GM18867 (cell line): Measurements from ENCODE around the gene SV2A.
"Not testable (repeated sequence)": the region's sequence is repeated elsewhere in the genome, so short reads cannot be mapped to it uniquely, and the experiment has no call there.

Experiments
- ATAC-seq: cut with Tn5 transposase; IDR thresholded peaks from one replicate; pipeline ENCODE4 v1.9.1; 2021; ENCODE audit warnings: mild to moderate bottlenecking, moderate library complexity; ENCODE audit not compliant: unreplicated experiment

Gene SV2A

DNA sequence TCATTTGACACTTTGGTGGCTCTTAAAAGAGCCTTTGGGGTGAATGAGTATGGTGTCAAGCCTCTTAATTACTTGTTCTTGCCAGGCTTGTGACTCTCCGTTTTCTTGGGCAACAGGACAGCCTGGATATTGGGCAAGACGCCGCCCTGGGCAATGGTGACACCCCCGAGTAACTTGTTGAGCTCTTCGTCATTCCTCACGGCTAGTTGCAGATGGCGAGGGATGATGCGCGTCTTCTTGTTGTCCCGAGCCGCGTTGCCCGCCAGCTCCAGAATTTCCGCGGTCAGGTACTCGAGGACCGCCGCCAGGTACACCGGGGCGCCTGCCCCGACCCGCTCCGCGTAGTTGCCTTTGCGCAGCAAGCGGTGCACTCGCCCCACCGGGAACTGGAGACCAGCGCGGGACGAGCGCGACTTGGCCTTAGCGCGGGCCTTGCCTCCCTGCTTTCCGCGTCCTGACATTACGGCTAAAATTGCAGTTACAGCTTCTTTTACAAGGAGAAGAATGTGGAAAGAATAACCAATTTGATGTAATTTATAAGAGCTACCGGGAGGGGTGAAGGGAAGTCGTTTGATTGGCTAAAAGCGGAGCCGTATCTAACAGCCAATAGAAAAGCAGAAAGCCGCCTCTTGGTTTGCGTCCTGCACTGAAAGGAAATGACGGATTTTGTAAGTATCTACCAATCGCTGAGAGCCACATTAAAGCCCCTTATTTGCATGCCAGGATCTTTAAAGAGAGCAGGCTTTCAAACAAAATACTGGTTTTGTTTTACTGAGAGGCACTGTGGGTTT lies 30.0 kb downstream of the SV2A start:
- peak; percentile 46 for ATAC-seq

DNA sequence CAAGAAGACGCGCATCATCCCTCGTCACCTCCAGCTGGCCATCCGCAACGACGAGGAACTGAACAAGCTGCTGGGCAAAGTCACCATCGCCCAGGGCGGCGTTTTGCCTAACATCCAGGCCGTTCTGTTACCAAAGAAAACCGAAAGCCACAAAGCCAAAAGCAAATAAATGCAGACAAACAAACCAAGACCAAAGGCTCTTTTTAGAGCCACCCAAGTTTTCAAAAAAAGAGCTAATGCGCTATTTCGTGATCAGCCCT lies 30.5 kb downstream of the SV2A start:
- ATAC-seq, result not testable (repeated sequence)

DNA sequence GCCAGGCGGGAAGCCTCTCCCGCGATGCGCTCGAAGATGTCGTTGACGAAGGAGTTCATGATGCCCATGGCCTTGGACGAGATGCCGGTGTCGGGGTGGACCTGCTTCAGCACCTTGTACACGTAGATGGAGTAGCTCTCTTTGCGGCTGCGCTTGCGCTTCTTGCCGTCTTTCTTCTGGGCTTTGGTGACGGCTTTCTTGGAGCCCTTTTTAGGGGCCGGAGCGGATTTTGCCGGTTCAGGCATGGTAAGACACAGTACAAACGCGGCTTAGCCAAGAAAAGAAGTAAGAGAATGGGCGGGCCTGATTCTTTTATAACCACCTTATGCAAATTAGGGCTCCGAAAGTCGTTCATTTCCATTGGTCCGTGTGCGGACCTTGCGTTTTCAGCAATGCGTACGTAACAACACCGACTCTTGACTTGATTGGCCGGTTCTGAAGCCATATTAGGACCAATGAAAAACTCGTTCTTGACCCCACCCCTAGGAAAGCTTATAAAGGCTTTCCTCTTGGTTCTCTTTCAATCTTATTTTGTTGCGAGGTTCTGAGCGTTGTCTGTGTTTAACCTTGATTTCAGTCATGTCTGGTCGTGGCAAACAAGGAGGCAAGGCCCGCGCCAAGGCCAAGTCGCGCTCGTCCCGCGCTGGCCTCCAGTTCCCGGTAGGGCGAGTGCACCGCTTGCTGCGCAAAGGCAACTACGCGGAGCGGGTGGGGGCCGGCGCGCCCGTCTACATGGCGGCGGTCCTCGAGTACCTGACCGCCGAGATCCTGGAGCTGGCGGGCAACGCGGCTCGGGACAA lies 31.0 kb downstream of the SV2A start:
- peak; percentile 59 for ATAC-seq

DNA sequence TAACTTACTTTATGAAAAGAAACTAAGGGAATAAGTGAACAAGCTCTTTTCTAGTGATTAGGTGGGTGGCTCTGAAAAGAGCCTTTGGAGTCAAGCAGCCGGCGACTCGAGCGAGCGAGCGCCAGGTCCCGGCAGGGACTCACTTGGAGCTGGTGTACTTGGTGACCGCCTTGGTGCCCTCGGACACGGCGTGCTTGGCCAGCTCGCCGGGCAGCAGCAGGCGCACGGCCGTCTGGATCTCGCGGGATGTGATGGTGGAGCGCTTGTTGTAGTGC lies 31.6 kb downstream of the SV2A start:
- ATAC-seq, result not testable (repeated sequence)

DNA sequence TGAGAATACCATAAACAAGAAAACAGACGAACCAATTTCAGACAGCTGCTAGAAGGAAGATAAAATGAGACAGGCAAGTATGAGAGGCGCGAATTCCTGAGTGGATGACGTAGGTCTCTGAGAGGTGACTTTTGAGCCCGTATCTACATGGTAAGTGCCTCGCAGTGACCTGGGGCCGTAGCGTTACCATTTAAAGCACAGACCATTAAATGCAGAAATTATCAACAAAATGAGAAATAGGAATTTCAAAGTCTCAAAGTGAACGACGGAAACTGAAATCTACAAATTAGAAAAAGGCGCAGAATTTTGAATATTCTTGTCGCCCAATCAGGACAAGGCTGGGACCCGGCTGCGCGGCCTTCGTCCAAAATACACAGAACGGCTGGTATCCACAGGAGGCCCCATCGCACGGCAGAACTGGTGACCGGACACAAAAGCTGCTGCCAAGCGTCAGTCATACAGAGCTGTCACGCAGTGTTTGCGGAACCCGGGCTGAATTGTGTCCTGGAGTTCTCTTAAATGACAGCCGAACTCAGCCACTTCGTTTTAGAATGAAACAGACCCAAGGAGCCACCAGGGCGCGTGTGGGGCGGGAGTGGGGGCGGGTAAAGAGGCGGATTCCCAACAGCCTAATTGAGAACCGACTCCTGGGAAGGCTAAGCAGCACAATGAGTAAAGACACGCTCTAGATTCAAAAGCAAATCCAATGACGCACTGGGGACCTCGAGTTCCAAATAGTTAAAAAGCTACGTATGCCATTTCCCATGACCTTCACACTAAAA lies 32.1 kb downstream of the SV2A start:
- ATAC-seq, result no peak

DNA sequence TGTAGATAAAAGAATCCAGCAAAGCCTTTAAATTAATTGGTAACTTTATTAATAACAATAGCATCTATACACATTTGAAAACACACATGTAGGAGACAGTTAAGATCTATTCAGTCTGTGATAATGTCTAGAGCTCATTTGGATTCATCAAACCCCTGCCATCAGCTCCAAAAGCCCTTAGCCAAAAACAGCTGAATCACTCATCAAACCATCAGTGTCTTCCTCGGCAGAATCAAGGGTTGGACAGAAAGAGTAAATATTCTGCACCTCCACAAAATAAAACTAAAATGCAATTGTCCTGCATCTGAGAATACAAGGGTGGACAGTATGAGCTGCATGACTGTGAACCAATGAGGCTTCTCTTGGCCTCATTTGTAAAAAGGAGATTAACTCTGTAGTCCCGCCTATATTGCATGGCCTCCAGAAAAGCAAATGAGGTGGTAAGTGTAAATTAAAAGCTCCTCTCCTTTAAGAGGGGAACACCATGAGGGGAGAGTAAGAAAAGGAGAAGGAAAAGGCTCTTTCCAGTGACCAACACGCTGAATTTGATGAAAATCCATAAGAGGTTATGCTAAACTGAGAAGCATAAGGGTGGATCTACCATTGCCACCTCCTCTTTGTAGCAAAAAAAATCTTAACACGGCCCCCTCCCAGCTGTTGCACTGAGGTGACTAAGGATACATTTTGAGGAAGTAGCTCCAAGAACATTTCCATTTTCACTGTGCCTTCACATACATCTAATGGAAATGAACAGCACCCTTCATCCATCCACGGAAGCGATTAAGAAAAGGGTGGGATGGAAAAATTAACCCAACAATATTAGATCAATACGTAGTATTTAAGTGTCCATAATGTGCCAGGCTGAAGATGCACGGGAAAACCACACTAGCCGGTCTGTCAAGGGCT lies 33.0 kb downstream of the SV2A start:
- ATAC-seq, result no peak

DNA sequence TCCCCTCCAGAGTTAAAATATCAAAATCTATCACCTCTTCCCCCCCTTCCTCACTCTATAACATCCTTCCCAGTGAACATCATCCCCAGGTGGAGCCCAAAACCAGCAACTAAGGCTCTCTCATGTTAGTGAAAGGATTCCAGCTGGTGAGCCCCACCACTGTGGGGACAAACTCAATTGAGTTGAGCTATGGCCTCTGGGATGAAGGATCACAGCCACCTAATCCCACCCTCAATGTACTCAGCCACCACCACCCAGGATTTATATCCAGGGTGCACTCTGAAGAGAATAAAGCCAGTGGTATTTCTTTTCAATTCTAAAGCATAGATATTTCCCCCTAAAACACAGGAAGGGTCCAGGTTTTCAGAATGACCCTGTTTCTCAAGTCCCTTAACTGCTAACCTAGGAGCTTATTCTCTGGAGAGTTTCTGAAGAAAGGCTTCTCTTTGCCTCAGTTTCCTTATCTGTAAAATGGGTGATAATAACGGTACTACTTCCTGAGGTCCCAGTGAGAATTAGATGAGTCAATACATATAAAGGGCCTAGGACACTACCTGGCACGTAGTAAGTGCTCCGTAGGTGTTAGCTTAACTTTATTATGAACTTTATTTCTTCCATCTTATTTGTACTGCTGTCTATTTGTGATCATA lies 33.9 kb downstream of the SV2A start:
- ATAC-seq, result no peak

DNA sequence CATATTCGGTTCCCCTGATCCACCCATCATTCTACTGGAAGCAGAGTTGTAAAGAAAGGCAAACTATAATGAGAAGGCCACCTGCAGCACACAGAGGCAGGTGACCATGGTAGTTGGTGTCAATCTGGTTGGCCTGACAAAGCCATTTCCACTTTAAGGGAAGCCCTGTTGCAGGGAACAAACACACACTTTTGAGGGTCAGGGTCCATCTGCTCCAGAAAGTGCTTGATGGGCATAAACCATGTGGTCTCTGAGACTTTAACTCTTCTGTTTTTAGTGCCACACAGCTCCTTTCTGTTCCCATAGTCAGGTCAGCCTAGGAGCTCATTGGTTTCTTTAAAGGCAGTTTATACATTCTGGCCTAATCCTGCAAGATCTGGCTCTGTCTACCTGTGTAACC lies 35.8 kb downstream of the SV2A start:
- ATAC-seq, result no peak

DNA sequence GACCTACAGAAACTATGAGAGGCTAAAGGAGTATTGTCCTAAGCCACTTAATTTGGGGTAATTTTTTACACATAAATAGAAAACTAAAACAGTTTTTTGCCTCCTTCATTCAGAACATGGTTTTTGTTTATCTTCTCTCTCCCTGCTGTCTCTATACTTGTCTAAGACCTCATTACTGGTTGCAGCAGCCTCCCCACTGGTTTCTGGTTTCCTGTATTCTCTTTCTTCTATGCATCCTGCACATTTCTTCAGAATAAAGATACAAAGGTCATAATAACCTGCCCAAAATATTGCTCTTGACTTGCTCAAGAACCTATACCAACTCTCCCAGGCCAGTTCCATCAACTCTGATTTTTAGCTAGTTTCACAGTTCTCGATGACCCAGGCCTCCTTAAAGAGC lies 38.1 kb downstream of the SV2A start:
- no peak for ATAC-seq

DNA sequence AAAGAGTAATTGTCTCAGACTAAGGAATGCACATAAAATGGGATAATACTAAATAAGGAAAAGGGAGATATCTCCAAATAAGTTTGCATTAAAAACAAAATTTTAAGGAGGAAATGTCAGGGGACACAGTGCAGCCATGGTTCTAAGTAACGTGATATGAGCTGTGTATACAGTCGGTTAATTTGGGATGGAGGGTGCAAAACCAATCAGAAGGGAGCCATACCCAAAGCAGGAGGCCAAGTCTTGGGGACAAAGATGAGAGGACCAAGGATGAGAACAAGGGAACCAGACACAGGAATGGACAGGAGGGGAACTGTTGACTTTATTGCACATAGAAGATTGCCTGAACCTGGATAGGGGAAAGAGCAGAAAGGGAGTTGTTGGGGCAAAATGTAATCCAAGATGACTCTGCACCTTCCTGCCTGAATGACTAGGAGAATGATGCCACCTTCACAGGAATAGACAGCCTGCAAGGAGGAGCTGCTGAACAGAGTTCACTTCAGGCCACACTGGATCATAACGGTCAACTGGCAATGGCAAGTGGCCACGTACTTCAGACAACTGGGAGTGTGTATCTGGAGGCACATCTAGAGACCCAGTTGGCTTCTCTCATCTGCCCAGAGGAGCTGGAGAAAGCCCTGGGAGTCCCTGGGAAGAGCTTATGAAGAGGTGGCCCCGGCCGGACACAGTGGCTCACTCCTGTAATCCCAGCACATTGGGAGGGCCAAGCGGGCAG lies 40.3 kb downstream of the SV2A start:
- ATAC-seq, result no peak

DNA sequence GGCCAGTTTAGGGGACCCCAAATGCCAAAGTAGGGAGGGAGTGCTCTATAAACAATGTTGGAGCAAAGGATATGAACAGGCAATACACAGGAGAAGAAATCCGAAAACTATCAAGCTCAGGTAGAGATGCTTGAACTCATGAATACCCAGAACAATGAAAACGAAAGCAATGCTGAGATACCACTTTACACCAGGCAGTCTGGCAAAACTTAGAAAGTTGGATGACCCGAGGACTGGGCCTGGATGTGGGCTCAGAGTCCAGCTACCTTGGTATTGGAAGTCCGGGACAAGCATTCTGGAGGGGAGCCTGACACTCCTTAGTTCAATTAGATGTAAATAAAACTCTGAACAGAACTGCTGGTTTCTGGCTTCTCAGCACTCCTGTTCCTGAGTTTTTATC lies 44.6 kb downstream of the SV2A start:
- not testable (repeated sequence) for ATAC-seq

DNA sequence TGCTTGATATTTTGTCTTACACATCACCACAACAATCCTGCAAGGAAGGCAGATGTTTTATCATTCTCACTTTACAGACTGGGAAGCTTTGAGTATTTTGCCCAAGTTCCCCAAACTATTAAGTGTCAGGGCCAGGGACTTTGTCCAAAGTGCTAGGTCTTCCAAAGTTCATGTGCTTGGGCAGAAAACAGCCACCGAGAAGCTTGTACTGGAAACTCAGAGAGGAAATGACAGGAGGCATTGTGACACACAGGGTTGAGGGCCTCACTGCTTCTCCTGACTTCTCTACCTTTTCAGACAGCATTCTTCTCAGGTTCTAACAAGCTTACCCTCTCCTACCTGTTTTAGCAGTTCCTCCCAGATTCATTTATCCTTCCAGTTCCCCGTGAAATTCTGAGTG lies 50.8 kb downstream of the SV2A start:
- not testable (repeated sequence) for ATAC-seq

DNA sequence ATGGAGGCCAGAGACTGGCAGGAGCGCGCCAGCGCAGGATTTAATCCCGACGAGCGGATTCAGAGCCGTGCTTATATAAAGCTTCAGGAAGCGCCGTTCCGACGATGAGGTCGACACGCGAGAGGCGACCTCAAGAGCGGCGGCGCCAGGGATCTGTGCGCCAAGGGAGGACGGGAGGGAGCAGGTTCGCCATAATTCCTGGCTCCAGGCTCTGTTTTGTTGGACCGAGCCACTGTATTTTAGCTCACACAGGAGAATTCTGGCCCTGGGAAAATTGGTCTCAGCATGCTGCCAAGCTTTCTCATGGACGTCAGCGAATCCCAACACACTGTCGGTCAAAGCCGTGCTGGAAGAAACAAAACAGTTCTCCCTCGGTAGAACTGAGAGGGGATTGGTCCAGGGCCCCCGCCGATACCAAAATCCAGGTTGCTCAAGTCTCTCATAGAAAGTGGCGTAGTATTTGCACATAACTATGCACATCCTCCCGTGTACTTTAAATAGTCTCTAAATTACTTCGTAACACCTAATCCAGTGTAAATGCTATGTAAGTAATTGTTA lies 56.1 kb downstream of the SV2A start:
- ATAC-seq, result not testable (repeated sequence)

DNA sequence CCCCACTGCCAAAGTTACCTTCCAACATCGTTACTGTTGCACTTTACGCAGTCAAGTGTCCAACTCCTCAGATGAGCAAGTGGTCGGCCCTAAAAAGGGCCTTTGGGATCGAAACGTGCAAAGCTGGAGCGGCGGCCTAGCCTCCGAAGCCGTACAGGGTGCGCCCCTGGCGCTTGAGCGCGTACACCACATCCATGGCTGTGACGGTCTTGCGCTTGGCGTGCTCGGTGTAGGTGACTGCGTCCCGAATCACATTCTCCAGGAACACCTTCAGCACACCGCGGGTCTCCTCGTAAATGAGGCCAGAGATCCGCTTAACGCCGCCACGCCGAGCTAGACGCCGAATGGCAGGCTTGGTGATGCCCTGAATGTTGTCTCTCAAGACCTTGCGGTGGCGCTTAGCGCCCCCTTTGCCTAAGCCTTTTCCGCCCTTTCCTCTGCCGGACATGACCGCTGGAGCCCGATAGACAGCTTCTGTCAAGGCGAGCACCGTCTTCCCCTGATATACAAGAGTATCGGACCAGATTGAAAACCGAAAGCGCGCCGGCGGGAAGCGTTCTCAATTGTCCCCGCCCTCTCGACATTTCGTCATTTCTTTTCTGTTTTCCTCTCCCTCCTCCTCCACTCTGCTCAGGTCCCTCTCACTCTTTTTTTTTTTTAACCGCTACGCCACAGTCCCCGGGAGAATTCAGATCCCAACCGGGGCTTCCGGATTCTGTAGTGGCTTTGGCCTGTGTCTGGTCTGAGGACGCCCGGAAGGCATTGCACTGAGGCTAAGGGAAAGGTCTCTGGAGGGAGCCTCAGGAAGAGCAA lies 56.8 kb downstream of the SV2A start:
- peak; percentile 73 for ATAC-seq

DNA sequence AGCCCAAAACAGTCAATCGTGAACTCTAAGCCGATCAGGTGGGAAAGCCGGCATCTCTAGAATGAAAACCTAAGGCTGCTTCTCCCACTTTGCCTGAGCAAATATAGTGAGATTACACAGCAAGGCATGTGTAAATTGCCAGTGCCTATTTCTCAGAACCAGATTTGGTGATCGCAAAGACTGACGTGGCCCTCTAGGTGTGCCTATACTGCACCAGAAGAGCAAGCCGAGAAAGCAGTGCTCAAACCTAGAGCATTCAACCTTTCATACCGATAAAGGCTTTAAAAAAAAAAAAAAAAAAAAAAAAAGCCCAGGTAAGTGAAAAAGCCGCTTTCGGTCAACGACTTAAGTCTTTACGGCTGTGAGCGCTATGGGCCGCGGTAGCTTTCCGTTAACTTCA lies 57.4 kb downstream of the SV2A start:
- peak; percentile 3 for ATAC-seq
